ENCODE results near the gene TNFRSF9. TPM values are rescaled to one million over a fixed set of nuclear protein-coding genes. Genes with fewer than 3 reads are reported as not detected.

TNFRSF9 gene
- total and polyA plus RNA-seq, 9 of the 15 experiments (the other 6 are each of a cell fraction or from before 2014, with no cell fraction given) = 0.04 to 0.29 (median 0.08) TPM; not detected in 1

DNA sequence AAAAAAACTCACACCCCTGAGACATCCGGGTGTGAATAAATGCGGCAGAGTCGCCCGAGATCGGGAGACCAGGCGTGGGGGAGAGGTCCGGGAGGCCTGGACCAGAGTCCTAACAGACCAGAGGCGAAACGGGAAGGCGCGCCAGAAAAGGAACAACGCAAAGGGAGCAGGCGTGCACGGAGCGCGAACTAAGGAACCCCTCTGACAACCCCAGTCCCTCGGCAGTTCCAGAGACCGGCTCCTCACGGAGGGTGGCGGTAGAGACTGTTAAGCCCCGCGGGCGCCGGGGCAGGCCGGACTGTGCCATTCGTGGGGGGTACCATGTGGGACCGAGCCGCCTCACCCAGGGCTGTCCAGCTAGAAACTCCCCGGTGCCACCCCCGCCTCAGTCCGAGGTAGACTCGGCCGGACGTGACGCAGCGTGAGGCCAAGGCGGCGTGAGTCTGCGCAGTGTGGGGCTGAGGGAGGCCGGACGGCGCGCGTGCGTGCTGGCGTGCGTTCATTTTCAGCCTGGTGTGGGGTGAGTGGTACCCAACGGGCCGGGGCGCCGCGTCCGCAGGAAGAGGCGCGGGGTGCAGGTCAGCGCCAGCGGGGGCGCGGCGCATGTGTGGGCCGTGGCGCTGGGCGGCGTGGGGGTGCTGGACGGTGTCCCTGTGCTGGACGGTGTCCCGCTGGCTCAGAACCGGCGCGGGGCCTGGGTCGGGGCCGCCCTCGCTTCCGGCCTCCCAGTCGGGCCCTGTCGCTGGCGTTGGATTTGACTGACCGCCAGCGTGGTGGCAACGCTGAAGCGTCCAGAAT, 20.8 kb upstream of the TNFRSF9 start, which contains the start of gene PARK7 (continued):
- TF ChIP-seq, protein P1, sequence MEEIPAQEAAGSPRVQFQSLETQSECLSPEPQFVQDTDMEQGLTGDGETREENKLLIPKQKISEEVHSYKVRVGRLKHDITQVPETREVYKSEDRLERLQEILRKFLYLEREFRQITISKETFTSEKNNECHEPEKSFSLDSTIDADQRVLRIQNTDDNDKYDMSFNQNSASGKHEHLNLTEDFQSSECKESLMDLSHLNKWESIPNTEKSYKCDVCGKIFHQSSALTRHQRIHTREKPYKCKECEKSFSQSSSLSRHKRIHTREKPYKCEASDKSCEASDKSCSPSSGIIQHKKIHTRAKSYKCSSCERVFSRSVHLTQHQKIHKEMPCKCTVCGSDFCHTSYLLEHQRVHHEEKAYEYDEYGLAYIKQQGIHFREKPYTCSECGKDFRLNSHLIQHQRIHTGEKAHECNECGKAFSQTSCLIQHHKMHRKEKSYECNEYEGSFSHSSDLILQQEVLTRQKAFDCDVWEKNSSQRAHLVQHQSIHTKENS (CRISPR knock-in tag; IDR thresholded peaks at IDR 0.05) = no peak
- TF ChIP-seq CBFB (CRISPR knock-in tag; IDR thresholded peaks at IDR 0.05) (no peak), POU5F1 (IDR thresholded peaks at IDR 0.05; ENCODE audit: borderline replicate concordance, low read depth, low read length, partially characterized antibody) (peak; percentile 69), DNMT1 (IDR thresholded peaks at IDR 0.05) (no peak), EHMT2 (IDR thresholded peaks at IDR 0.05) (no peak), ETV1 (tag; conservative IDR thresholded peaks at IDR 0.05; ENCODE audit: low read depth) (peak; percentile 75), DPF2 (IDR thresholded peaks at IDR 0.05) (peak; percentile 45), ELF1 (tag; IDR thresholded peaks at IDR 0.05) (peak; percentile 87), ZBTB49 (CRISPR knock-in tag; IDR thresholded peaks at IDR 0.05; ENCODE audit: borderline replicate concordance) (no peak), HCFC1 (IDR thresholded peaks at IDR 0.05; ENCODE audit: low read depth, low read length) (peak; percentile 75), CBX2 (IDR thresholded peaks at IDR 0.05; ENCODE audit: insufficient read depth, low read length, poor library complexity, severe bottlenecking) (no peak), SRF (CRISPR knock-in tag; IDR thresholded peaks at IDR 0.05) (peak in 1 of 2 experiments; percentile 34; a peak in 1 of 4 replicates)
- TF ChIP-seq, protein P2, sequence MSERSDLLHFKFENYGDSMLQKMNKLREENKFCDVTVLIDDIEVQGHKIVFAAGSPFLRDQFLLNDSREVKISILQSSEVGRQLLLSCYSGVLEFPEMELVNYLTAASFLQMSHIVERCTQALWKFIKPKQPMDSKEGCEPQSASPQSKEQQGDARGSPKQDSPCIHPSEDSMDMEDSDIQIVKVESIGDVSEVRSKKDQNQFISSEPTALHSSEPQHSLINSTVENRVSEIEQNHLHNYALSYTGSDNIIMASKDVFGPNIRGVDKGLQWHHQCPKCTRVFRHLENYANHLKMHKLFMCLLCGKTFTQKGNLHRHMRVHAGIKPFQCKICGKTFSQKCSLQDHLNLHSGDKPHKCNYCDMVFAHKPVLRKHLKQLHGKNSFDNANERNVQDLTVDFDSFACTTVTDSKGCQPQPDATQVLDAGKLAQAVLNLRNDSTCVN (CRISPR knock-in tag; IDR thresholded peaks at IDR 0.05) = 0 out of 2 replicates have a peak, but pooled peaks have one; percentile 35
- TF ChIP-seq, protein P3, sequence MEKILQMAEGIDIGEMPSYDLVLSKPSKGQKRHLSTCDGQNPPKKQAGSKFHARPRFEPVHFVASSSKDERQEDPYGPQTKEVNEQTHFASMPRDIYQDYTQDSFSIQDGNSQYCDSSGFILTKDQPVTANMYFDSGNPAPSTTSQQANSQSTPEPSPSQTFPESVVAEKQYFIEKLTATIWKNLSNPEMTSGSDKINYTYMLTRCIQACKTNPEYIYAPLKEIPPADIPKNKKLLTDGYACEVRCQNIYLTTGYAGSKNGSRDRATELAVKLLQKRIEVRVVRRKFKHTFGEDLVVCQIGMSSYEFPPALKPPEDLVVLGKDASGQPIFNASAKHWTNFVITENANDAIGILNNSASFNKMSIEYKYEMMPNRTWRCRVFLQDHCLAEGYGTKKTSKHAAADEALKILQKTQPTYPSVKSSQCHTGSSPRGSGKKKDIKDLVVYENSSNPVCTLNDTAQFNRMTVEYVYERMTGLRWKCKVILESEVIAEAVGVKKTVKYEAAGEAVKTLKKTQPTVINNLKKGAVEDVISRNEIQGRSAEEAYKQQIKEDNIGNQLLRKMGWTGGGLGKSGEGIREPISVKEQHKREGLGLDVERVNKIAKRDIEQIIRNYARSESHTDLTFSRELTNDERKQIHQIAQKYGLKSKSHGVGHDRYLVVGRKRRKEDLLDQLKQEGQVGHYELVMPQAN (IDR thresholded peaks at IDR 0.05; ENCODE audit: borderline replicate concordance) = peak; percentile 60; the same call in 1 of the 2 replicates

All from K562 (cell line).